GM18909 (cell line): ENCODE results near the gene CPA5.
"Not testable (repeated sequence)": the region's sequence is repeated elsewhere in the genome, so short reads cannot be mapped to it uniquely, and the experiment has no call there.

Experiments used
- ATAC-seq: cut with Tn5 transposase; IDR thresholded peaks from one replicate; pipeline ENCODE4 v1.9.1; 2021; ENCODE audit warnings: mild to moderate bottlenecking; ENCODE audit not compliant: unreplicated experiment, poor library complexity

The CPA5 gene

DNA sequence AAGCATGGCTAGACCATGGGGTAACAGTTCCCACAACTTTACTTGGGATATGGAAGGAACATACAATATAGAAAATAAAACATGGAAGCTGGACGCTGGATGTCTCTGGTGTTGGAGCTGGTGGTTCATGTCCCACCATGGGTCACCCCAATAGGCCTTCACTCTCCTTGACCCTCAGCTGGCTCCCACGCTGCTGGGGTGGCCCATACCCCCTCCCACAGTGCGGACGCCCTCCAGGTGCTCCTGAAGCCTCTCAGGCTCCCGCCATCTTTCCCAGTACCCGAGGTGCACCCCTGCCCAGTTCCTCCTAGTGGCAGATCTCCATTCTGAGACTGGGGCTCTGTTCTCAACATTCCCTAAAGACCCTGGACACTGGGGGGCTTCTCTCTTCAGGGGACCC is 29.9 kb downstream of the CPA5 start:
- no peak for ATAC-seq

DNA sequence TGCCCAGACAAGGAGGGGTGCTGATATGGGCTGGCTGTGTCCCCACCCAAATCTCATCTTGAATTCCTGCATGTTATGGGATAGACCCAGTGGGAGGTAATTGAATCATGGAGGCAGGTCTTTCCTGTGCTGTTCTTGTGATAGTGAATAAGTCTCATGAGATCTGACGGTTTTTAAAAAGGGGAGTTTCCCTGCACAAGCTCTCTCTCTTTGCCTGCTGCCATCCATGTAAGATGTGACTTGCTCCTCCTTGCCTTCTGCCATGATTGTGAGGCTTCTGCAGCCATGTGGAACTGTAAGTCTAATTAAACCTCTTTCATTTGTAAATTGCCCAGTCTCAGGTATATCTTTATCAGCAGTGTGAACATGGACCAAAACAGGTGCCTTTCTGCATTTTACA is 31.8 kb downstream of the CPA5 start:
- ATAC-seq, result not testable (repeated sequence)

DNA sequence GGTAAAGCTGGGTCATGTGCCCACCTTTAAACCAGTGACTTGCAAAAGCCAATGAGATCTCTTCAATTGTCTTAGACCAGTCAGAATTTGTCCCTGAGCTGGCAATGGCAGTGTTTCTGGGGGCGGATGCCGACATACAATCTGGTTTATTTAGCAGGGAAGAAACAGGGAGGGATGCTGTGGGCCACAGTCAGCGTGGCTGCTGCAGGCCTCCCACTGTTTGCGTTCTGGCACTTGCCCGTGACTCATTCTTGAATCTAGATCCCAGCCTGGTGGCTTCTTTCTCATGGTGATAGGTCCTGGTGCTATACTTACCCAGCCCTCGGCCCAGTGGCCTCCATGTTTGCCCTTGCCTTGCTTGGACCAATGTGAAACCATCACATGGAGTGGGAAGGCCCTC is 32.6 kb downstream of the CPA5 start:
- no peak for ATAC-seq

DNA sequence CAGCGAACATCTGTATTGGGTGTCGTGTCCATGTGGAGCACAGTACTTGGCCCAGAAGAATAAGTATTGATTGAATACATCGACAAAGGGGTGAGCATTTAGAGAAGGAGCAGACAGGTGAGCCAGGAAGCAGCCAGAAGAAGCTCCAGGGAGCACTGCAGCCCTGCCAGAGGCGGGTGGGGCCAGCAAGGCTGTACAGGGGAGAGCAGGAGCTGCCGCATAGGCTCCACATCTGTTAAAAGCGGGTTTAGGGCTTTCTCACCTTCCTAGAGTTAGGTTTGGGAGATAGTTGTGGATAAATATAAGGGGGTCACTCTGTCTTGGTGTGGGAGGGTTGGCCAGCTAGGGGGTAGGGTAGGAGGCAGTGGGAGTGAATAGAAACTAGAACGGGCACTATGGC is 34.4 kb downstream of the CPA5 start:
- ATAC-seq, result no peak

DNA sequence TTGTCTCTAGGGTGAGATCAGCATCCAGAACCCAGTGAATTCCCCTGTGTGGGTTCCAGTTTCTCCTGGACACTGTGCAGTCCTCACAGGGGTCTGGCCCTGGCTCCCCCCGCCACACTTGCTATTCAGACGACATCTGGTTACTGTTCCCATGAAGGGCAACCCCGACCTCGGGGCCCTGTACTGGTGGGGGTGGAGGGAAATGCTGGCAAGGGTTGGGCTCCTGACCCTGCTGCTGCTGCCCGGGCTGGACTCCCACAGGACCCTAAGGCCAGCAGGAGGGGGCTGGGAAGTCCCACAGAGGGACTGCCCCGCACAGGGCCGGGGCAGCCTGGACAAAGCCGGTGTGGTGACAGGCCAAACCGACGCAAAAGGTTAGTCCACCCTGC is 34.9 kb downstream of the CPA5 start:
- no peak for ATAC-seq

DNA sequence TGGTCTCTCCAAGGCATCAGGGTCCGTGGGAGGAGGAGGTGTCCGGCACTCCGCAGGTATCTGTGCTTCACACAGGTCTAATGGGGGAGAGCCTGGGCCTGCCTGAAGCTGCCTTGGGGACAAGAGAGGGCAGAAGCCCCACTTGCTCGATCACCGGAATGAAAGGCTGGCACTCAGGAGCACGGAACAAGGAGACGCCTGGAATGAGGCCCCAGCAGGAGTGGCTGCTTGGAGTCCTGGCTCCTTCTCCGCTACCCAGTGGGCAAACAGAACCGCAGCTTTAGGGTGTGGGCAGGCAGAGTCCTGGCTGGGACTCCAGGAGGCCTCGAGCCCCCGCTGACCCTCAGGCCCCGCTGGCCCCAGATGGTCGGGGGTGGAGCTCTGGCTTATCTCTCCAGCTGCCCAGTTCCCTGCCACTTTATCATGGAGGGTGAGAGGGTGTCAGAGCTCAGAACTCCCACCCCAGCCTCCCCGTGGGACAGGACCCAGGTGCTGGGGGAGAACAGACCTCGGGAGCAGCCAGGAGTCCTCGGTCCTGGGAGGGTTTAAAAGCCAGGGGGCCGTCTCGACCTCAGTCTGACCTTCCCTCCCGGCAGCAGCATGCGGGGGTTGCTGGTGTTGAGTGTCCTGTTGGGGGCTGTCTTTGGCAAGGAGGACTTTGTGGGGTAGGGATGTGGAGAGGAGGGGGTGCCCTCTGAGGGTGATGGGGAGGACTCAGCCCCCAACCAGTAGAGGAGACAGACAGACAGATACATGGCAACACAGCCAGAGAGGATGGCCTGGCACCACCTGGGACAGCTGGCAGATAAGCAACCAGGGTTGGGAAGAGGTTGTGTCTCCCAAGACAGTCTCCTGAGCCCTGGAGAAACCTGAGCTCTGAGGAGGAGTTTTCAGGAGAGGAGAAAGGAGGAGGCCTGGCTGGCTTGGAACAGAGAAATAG is 35.6 kb downstream of the CPA5 start, which contains the start of gene CPA1:
TSS of gene CPA1 (plus strand) at position 574 of the 940 bp plus-strand sequence. CDS start at position 601, 27 bp downstream.
- ATAC-seq, result no peak

DNA sequence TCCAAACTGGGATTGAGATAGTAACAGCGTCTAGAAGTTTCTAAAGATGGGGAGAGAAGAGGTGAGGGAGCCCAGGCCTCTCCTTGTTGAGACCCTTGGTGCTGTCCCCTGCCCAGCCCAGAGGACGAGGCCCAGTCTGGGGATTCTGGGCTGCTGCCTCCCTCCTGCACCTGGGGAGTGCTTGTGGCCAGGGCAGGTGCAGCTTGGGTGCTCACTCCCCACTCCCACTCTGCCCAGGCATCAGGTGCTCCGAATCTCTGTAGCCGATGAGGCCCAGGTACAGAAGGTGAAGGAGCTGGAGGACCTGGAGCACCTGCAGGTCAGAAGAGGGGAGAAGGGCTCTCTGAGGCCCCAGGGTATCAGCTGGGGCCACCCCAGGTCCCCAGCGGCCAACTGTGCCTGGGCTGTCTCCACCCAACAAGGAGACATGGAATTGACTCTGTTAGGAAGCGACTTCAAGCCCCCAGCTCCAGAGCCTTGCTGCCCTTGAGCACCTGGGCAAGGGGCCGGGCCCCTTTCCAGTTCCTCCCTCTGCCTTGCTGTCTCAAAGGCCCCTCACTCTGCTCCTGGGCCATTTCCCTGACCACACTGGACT is 36.3 kb downstream of the CPA5 start:
- no peak for ATAC-seq

DNA sequence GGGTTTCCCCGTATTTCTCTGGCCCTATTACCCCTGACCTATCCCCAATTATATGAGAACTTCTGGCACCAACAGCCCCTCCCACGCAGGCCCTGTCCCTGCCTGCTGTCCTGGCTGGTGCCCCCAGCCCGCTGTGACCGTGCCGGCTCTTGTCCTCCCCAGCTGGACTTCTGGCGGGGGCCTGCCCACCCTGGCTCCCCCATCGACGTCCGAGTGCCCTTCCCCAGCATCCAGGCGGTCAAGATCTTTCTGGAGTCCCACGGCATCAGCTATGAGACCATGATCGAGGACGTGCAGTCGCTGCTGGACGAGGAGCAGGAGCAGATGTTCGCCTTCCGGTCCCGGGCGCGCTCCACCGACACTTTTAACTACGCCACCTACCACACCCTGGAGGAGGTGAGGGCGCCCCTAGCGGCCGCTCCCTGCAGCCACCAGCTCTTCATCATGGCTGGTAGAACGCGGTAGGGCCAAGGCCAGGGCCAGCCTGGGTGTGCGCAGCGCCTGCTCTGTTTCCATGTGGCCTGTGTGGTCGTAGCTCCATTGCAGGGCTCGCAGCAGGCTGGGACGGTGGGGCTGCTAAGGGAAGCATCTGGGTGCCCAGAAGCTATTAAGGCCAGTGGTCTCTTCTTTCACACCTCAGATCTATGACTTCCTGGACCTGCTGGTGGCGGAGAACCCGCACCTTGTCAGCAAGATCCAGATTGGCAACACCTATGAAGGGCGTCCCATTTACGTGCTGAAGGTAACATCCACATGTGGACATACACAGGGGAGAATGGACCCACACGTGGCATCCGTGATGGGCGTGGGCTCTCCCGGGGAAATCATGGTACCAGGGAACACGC is 37.1 kb downstream of the CPA5 start:
- no peak for ATAC-seq

DNA sequence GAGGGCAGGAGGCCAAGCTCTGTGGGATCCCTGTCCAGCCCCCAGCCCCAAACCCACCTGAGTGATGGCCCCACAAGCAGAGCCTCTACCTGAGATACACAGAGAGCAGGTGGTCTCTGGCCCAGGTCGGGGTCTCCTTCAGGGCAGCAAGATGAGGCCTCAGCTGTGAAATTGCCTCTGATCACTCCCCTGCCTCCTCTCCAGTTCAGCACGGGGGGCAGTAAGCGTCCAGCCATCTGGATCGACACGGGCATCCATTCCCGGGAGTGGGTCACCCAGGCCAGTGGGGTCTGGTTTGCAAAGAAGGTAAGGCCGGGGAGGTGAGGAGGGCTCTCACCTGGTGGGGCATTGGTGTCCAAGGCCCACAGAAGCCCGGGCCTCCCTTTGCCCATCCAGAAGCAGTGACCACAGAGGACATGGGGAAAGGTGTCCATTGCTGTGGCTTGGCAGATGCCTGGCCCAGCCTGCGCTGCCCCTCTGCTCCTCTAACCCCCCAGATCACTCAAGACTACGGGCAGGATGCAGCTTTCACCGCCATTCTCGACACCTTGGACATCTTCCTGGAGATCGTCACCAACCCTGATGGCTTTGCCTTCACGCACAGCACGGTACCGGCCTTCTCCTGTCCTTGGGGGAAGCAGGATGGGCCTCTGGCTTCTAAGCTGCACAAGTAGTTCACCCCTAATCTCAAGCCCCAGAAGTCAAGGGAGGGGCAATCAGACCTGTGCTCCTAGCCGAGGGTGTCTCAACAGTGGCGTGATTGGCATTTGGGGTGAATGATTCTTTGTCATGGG is 38.8 kb downstream of the CPA5 start:
- ATAC-seq, result no peak

DNA sequence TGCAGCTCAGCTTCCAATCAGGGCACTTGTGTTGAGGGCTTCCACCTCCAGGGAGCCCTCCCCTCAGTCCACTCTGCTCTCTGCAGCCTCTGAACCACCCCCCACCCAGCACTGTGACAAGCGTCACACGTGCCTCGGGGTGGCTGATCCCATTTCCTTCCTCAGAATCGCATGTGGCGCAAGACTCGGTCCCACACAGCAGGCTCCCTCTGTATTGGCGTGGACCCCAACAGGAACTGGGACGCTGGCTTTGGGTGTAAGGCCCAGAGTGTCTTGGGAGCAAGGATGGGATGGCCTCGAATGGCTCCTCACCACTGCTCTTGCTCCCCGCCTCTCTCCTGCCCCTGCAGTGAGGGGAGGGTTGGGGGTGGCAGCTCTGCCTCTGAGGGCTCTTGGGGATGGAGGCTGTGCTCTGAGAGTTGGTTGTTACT is 39.8 kb downstream of the CPA5 start:
- no peak for ATAC-seq

DNA sequence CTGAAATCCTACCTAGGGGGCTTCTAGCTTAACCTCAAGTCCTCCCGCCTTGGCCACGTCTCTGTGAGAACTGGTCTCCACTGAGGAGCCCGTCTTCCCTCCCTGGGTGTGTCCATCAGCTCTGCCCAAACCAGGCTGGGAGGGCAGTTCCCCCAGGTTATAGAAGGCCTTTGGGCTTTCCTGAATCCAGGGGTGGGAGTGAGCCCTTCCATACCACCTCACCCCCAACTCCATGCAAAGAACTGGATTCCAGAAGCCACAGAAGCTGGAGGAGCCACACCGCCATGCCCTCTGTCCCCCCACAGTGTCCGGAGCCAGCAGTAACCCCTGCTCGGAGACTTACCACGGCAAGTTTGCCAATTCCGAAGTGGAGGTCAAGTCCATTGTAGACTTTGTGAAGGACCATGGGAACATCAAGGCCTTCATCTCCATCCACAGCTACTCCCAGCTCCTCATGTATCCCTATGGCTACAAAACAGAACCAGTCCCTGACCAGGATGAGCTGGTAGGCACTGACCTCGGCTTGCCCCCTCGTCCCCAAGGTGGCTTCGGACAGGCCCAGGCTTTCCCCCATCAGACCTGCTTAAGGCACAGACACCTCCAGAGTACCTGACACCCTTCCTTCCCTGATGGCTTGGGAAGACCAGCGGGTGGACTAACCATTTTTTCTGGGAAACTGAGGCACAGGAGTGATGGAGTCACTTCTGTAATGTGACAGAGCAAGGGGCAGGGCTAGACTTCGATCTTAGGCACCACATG is 40.4 kb downstream of the CPA5 start:
- ATAC-seq, result no peak

DNA sequence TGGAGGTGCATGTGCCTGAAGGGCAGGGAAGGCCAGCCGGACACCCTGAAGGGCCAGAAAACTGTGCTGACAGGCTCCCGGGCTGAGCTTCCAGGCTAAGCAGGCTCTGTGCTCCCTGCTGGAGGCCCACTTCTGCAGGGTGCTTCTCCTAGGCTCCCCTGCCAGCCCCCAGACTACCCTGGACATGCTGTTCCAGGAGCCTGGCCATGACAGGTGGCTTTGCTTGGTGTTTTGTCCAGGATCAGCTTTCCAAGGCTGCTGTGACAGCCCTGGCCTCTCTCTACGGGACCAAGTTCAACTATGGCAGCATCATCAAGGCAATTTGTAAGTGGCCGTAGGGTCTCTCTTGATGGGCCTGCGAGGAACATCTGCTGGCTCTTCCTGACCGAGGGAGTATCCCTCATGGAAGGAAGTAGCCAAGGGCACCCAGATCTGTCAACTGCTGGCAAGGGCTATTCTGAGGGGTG is 41.0 kb downstream of the CPA5 start:
- ATAC-seq, result no peak

DNA sequence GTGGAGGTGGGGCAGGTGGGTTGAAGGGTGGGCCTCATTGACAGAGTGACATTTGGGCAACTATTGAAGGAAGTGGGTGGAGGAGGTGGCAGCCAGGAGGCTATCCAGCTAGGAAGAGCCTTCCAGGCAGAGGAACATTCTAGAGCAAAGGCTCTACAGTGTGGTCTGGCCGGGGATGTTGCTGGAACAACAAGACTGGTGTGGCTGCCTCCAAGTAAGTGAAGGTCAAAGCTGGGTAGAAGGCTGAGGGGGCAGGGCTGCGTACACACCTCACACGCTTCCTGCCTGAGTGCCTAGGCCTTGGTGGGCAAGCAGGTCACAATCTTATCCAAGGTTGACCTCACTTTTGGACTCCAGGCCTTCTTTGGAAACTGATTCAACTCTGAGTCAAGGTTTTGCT is 42.3 kb downstream of the CPA5 start:
- no peak for ATAC-seq

DNA sequence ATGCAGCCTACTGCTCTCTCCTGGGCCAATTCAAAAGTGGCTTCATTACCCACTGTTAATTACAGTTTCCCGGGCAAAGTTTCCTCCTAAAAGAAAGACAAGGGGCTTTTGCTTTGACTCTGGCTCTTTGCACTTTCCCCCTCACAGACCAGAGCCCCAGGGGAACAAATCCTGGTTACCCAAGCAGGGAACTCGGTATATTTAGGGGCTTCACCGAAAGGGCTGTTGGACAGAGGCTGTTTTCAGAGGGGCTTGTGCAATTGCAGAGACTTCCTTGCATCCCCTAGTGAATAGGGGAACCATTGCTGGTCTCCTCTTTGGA is 42.7 kb downstream of the CPA5 start:
- ATAC-seq, result no peak

DNA sequence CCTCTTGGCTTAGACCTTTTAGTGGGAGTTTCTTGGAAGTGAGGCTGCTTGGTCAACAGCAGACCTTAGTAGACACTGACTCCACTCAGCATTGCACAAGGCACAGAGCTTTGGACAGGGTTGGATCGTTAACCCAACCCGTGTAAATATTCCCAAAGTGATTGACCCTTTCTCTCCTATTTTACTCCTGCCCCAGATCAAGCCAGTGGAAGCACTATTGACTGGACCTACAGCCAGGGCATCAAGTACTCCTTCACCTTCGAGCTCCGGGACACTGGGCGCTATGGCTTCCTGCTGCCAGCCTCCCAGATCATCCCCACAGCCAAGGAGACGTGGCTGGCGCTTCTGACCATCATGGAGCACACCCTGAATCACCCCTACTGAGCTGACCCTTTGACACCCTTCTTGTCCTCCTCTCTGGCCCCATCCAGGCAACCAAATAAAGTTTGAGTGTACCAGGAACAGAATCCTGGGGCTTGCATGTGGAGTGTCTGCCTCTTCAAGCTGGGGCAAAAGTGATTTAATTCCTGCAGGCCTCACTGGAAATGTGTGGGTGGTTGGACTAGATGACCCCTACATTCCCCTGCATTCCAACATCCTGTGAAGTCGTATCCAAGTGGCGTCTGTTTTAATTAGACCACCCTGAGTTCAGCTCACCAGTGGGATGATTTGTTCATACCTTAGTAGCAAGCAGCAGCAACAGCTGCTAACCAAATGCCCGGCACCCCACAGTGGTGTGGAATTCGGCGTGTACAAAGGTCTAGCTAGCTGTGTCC is 43.2 kb downstream of the CPA5 start:
- ATAC-seq, result no peak

DNA sequence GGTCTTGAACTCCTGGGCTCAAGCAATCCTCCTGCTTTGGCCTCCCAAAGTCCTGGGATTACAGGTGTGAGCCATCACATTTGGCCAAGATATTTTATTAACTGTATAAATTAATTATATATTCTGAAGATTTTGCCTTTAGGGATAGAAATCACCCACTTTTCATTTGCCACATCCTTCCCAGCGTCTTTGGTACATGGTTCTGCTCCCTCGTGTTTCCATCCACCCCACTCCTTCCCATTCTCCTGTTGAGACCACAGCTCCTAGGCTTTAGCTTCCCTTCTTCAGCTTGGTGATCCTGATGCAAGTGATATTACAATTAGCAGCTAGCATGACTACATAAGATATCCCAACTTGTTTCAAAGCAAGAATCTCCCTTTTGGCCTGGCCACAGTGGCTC is 44.1 kb downstream of the CPA5 start:
- ATAC-seq, result no peak

DNA sequence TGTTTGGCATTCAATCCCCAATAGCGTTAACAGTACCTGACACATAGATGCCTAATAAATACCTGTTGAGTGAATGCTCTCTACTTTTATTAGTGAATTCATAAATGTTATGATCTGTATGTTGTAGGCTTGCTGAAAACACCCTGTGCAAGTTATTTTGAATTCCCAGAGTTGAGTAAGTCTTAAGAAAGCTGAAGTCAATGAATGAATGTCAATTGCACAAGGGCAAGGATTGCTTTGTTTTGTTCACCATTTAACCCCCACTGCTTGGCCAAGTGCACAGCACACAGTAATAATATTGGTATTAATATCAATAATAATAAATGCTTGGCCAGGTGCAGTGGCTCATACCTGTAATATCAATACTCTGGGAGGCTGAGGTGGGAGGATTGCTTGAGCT is 45.9 kb downstream of the CPA5 start:
- ATAC-seq, result no peak

DNA sequence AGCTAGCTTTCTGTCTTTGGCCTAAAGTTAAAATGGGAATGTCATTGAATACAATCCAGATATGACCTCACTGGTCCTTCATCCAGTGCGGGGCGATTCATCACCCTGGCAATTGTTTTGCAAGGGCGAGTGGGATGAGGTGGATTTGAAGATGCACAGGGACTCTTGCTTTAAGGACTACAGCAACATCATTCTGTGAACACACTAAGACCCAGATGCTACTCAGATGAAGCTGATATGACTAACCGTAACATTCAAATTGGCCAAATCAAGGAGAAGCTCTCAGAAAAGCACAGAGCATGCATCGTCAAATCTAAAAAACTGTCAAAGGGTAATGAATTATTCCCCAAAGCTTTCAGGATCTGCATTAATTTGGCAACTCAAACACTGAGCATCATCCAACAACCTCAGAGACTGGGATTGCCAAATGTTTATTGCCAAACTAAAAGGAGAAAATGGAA is 48.5 kb downstream of the CPA5 start:
- ATAC-seq, result no peak
